ENCODE data around the gene MMP20. TPM values are rescaled to one million over a fixed set of nuclear protein-coding genes. Genes with fewer than 3 reads are reported as not detected.

The MMP20 gene
- total RNA-seq, 2 donors from 2014 or later: not detected

GRCh38 chr11:102653744-102654291 is 28.7 kb upstream of the MMP20 start:
- Histone ChIP-seq H3K4me1 (ENCODE audit: control insufficient read depth, insufficient read depth, low read length) (no peaks in the 10 kb centered on the region), H3K9me3 (ENCODE audit: control insufficient read depth, low read length) (peaks cover 6% of the 10 kb centered on the region), H3K27ac (ENCODE audit: low read depth, low read length) (no peak overlapping the region), H3K9ac (ENCODE audit: extremely low read depth, low read length, poor library complexity, severe bottlenecking) (no peak overlapping the region), H3K36me3 (ENCODE audit: control insufficient read depth, insufficient read depth, low read length) (no peaks in the 10 kb centered on the region), H3K4me3 (ENCODE audit: low read length) (no peak overlapping the region), H3K27me3 (ENCODE audit: control insufficient read depth, insufficient read depth, low read length, poor library complexity, severe bottlenecking) (no peaks in the 10 kb centered on the region)
- Mint-ChIP-seq H3K27me3 (ENCODE audit: insufficient read depth) (no peaks in the 10 kb centered on the region), H3K4me3 (no peak overlapping the region), H3K36me3 (ENCODE audit: low read depth) (no peaks in the 10 kb centered on the region), H3K27ac (no peak overlapping the region), H3K4me1 (peaks cover 2% of the 10 kb centered on the region), H3K9me3 (peaks cover 8% of the 10 kb centered on the region)
- no peak for TF ChIP-seq CTCF (conservative IDR thresholded peaks at IDR 0.05)
- DNase-seq: no peak
- 87 to 95% methylated on average over 16 of the region's 16 CpGs for WGBS, 2 experiments (ENCODE audit: insufficient coverage in 1 of 2, insufficient read length in 1 of 2)

DNA sequence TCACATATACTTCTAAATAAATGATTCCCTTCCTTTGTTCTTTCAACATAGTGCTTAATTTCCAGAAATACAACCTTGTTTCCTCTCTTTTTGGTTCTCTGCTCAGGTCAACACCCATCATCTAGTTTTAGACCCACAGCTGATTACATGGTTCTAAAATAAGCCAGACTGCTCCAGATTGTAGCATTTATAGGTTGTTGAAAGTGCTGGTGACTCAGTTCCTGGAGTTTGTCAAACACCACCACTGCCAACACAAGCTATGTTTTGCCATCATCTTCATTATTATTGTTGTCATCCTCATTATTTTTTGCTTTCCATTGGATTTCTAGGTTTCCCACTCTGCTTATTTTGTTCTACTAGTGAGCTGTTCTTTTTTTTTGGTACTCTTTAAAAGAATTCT is 22.3 kb upstream of the MMP20 start:
- no peak overlapping the region for H3K4me3 ChIP-seq (ENCODE audit: low read length)
- H3K27ac ChIP-seq (ENCODE audit: low read depth, low read length): no peak overlapping the region
- no peak for DNase-seq
- Mint-ChIP-seq H3K9me3 (peaks cover 7% of the 10 kb centered on the region), H3K4me3 (no peak overlapping the region), H3K4me1 (peaks cover 2% of the 10 kb centered on the region), H3K27ac (no peak overlapping the region), H3K36me3 (ENCODE audit: low read depth) (no peaks in the 10 kb centered on the region), H3K27me3 (ENCODE audit: insufficient read depth) (no peaks in the 10 kb centered on the region)
- no peak for TF ChIP-seq CTCF (conservative IDR thresholded peaks at IDR 0.05)
- no peaks in the 10 kb centered on the region for H3K4me1 ChIP-seq (ENCODE audit: control insufficient read depth, insufficient read depth, low read length)
- no peaks in the 10 kb centered on the region for H3K9me3 ChIP-seq (ENCODE audit: control insufficient read depth, low read length)
- no peaks in the 10 kb centered on the region for H3K27me3 ChIP-seq (ENCODE audit: control insufficient read depth, insufficient read depth, low read length, poor library complexity, severe bottlenecking)
- no peak overlapping the region for H3K9ac ChIP-seq (ENCODE audit: extremely low read depth, low read length, poor library complexity, severe bottlenecking)
- H3K36me3 ChIP-seq (ENCODE audit: control insufficient read depth, insufficient read depth, low read length): no peaks in the 10 kb centered on the region

GRCh38 chr11:102643941-102644340 is 18.8 kb upstream of the MMP20 start:
- no peaks in the 10 kb centered on the region for H3K9me3 ChIP-seq (ENCODE audit: control insufficient read depth, low read length)
- H3K27me3 ChIP-seq (ENCODE audit: control insufficient read depth, insufficient read depth, low read length, poor library complexity, severe bottlenecking): no peaks in the 10 kb centered on the region
- Mint-ChIP-seq H3K4me1 (no peaks in the 10 kb centered on the region), H3K4me3 (no peak overlapping the region), H3K27ac (no peak overlapping the region), H3K36me3 (ENCODE audit: low read depth) (no peaks in the 10 kb centered on the region), H3K9me3 (peaks cover 3% of the 10 kb centered on the region), H3K27me3 (ENCODE audit: insufficient read depth) (no peaks in the 10 kb centered on the region)
- H3K9ac ChIP-seq (ENCODE audit: extremely low read depth, low read length, poor library complexity, severe bottlenecking): no peak overlapping the region
- 91 to 94% methylated on average over 2 to 4 of the region's 4 CpGs for WGBS, 2 experiments (ENCODE audit: insufficient coverage in 1 of 2, insufficient read length in 1 of 2)
- no peaks in the 10 kb centered on the region for H3K4me1 ChIP-seq (ENCODE audit: control insufficient read depth, insufficient read depth, low read length)
- H3K4me3 ChIP-seq (ENCODE audit: low read length): no peak overlapping the region
- DNase-seq: no peak
- no peak for TF ChIP-seq CTCF (conservative IDR thresholded peaks at IDR 0.05)
- H3K27ac ChIP-seq (ENCODE audit: low read depth, low read length): no peak overlapping the region
- no peaks in the 10 kb centered on the region for H3K36me3 ChIP-seq (ENCODE audit: control insufficient read depth, insufficient read depth, low read length)

Measured in endodermal cell (in vitro differentiated cells).